Epithelial cell of esophagus (primary cell): ENCODE results near the gene PTH.

Experiments
- DNase-seq: peaks from one replicate; pipeline ENCODE4 v3.0.0; 2010; ENCODE audit warnings: low read depth
- H3K4me3 ChIP-seq: 2 replicates; pipeline ENCODE4 v1.5.1; 2011; ENCODE audit warnings: mild to moderate bottlenecking, low read length, control low read depth
- TF ChIP-seq, protein P1 (sequence below): IDR thresholded peaks from 2 replicates; pipeline ENCODE4 v1.5.1; 2011; ENCODE audit warnings: low read depth, mild to moderate bottlenecking, low read length, control low read depth, inconsistent platforms; ENCODE audit not compliant: insufficient read depth; ENCODE audit errors: missing control alignments

The PTH gene

DNA sequence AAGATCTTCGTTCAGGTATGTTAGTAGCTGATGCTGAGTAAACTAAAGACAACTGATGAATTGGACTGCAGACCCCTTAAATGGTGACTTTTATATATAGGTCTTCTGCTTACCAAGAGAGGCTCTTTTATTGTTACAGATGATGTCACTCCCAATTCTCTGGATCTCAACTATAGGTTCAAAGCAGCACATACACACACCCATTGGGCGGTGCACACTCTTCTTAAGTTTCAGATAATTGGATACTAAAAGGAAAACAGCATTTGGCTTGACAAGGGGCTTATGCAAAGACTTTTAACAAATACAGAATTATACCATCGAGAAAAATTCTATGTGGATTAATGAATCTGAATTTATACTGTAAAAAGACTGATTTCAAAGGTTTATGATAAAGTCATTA lies at the start of gene PTH:
Gene PTH (minus strand): TSS at position 69 of the 400 bp plus-strand sequence. CDS start 3,142 bp downstream, outside the sequence.
- TF ChIP-seq, protein P1, sequence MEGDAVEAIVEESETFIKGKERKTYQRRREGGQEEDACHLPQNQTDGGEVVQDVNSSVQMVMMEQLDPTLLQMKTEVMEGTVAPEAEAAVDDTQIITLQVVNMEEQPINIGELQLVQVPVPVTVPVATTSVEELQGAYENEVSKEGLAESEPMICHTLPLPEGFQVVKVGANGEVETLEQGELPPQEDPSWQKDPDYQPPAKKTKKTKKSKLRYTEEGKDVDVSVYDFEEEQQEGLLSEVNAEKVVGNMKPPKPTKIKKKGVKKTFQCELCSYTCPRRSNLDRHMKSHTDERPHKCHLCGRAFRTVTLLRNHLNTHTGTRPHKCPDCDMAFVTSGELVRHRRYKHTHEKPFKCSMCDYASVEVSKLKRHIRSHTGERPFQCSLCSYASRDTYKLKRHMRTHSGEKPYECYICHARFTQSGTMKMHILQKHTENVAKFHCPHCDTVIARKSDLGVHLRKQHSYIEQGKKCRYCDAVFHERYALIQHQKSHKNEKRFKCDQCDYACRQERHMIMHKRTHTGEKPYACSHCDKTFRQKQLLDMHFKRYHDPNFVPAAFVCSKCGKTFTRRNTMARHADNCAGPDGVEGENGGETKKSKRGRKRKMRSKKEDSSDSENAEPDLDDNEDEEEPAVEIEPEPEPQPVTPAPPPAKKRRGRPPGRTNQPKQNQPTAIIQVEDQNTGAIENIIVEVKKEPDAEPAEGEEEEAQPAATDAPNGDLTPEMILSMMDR = no peak
- no peak within 1 kb of the TSS for H3K4me3 ChIP-seq
- DNase-seq = no peak

DNA sequence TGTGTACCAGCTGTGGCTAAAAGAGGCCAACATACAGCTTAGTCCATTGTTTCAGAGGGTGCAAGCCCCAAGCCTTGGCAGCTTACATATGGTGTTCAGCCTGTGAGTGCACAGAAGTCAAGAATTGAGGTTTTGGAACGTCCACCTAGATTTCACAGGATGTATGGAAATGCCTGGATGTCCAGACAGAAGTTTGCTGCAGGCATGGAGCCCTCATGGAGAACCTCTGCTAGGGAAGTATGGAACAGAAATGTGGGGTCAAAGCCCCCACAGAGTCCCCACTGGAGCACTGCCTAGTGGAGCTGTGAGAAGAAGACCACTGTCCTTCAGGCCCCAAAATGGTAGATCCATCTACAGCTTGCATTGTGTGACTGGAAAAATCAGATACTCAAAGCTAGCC lies 42.2 kb upstream of the PTH start:
- DNase-seq = no peak
- H3K4me3 ChIP-seq = no peak overlapping the region
- TF ChIP-seq, protein P1 = no peak

DNA sequence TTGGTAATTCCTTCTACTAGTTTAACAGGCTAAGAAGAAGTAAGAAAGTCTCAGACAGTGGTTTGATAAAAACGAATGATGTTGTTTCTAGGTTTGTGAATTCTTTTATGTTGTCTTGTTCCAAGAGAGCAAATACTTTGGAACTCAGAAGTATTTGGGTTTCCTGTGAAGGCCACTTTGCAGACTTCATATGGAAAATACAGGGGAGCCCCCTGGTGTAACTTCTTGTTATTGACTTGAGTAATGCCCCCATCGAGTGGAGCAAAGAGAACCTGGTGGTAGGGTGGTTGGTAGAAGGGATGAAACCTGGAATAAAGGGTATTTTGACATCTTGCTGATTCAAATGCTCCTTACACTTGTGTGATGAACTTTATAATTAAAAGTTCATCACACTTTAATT lies 40.0 kb upstream of the PTH start:
- no peak overlapping the region for H3K4me3 ChIP-seq
- DNase-seq = no peak
- TF ChIP-seq, protein P1 = no peak

- TF ChIP-seq, protein P1 = no peak
- DNase-seq = no peak
- H3K4me3 ChIP-seq = no peak overlapping the region
Measured at GRCh38 chr11:13534358-13534757, 38.6 kb upstream of the PTH start.

DNA sequence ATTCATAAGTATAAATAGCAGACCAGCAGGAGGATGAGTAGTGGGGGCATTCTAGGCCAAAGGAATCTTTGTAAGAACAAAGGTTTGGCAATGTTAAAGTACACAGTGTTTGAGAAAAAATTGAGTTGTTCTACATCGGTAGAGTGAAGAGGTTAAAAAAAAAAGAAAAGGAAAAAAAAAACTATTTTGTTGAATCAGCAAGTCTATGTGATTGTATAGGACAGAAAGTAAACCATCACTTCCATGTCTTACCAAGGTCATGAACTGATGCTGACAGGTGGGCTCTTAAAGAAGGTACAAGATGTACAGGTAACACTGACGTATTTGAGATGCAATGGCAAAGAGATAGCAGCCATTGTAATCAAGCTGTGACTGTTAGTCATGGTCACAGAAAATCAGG lies 29.5 kb upstream of the PTH start:
- TF ChIP-seq, protein P1 = no peak
- H3K4me3 ChIP-seq = no peak overlapping the region

DNA sequence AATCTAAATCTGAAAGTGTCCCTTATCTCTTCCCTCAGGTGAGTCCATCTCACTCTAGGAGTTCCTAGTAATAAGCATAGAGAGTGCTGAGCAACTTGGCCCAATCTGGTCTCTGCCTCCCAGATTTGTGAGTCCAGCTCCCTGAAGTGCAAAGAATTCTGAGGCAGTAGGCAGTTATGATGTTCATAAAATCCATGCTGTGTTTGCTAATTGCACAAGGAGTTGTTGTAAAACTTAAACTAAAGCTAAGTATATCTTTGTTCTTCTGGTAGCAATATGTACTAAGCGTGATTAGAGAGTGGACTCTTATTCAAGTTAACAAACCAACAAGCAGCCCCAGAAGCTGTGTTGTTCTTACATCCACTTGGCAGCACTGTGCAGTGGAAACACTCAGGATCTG lies 7.6 kb upstream of the PTH start:
- DNase-seq = no peak
- no peak overlapping the region for H3K4me3 ChIP-seq
- TF ChIP-seq, protein P1 = no peak

More for the DNA sequence above, 29.5 kb upstream of the PTH start:
- DNase-seq = no peak

- DNase-seq = no peak
- TF ChIP-seq, protein P1 = no peak
- H3K4me3 ChIP-seq = no peak overlapping the region
Measured at GRCh38 chr11:13502492-13502891, 6.7 kb upstream of the PTH start.
